HepG2 (cell line): ENCODE data around the gene DNMT3L. TPM values are rescaled to one million over a fixed set of nuclear protein-coding genes. Genes with fewer than 3 reads are reported as not detected.

Experiments
- CTCF ChIP-seq: sonication (generic); formaldehyde crosslinking; IDR thresholded peaks from 2 replicates; pipeline ENCODE4 v1.5.0; 2020; ENCODE audit warnings: mild to moderate bottlenecking, missing genetic modification reagents, moderate library complexity
- ERF ChIP-seq: IDR thresholded peaks from 2 replicates; pipeline ENCODE4 v1.6.1; 2018; ENCODE audit warnings: missing biosample characterization, missing genetic modification reagents
- HOXA9 ChIP-seq: sonication (generic); formaldehyde crosslinking; IDR thresholded peaks from 2 replicates; pipeline ENCODE4 v1.8.1; 2022; ENCODE audit warnings: missing genetic modification reagents, mild to moderate bottlenecking, moderate library complexity, borderline replicate concordance
- KDM3A ChIP-seq: IDR thresholded peaks from 2 replicates; pipeline ENCODE4 v1.6.1; 2018; ENCODE audit warnings: low read depth, missing compliant biosample characterization
- MEIS1 ChIP-seq: sonication (generic); formaldehyde crosslinking; IDR thresholded peaks from 2 replicates; pipeline ENCODE4 v1.9.0; 2021; ENCODE audit warnings: mild to moderate bottlenecking, missing genetic modification reagents, moderate library complexity, borderline replicate concordance
- MEIS2 ChIP-seq: sonication (generic); formaldehyde crosslinking; IDR thresholded peaks from 2 replicates; pipeline ENCODE4 v1.9.0; 2021; ENCODE audit warnings: mild to moderate bottlenecking, missing genetic modification reagents
- MXD4 ChIP-seq: IDR thresholded peaks from 2 replicates; pipeline ENCODE4 v1.6.1; 2016; ENCODE audit warnings: mild to moderate bottlenecking, missing biosample characterization, missing genetic modification reagents
- NKX3-1 ChIP-seq: sonication (generic); formaldehyde crosslinking; IDR thresholded peaks from 2 replicates; pipeline ENCODE4 v1.5.0; 2020; ENCODE audit warnings: missing genetic modification reagents
- PAF1 ChIP-seq: IDR thresholded peaks from 2 replicates; pipeline ENCODE4 v1.6.1; 2016; ENCODE audit warnings: missing genetic modification reagents, missing compliant biosample characterization
- PATZ1 ChIP-seq: sonication (generic); formaldehyde crosslinking; IDR thresholded peaks from 2 replicates; pipeline ENCODE4 v1.4.0; 2020; ENCODE audit warnings: missing genetic modification reagents
- POLR2A ChIP-seq, 2 experiments: IDR thresholded peaks; 2 replicates each; pipeline ENCODE4 v1.6.1; 2011; ENCODE audit warnings: low read depth in 2 of 2, low read length in 2 of 2, mild to moderate bottlenecking in 1 of 2, moderate library complexity in 1 of 2; ENCODE audit not compliant: insufficient read depth in 1 of 2
- PRMT3 ChIP-seq: sonication (generic); formaldehyde crosslinking; IDR thresholded peaks from 2 replicates; pipeline ENCODE4 v1.8.1; 2022; ENCODE audit warnings: low read depth, mild to moderate bottlenecking, moderate library complexity, missing genetic modification reagents, borderline replicate concordance
- RARG ChIP-seq: sonication (generic); formaldehyde crosslinking; IDR thresholded peaks from 2 replicates; pipeline ENCODE4 v1.4.0; 2020; ENCODE audit warnings: low read depth, mild to moderate bottlenecking, missing genetic modification reagents
- ZBTB46 ChIP-seq: sonication (generic); formaldehyde crosslinking; IDR thresholded peaks from 2 replicates; pipeline ENCODE4 v1.4.0; 2020; ENCODE audit warnings: mild to moderate bottlenecking, missing genetic modification reagents, borderline replicate concordance
- ZNF362 ChIP-seq: sonication (generic); formaldehyde crosslinking; IDR thresholded peaks from 2 replicates; pipeline ENCODE4 v1.4.0; 2020; ENCODE audit warnings: missing genetic modification reagents, mild to moderate bottlenecking, borderline replicate concordance
- ZNF562 ChIP-seq: sonication (generic); formaldehyde crosslinking; IDR thresholded peaks from 2 replicates; pipeline ENCODE4 v1.8.0; 2022; ENCODE audit warnings: missing genetic modification reagents, borderline replicate concordance
- ZNF567 ChIP-seq: sonication (generic); formaldehyde crosslinking; IDR thresholded peaks from 2 replicates; pipeline ENCODE4 v1.8.1; 2023; ENCODE audit warnings: mild to moderate bottlenecking, missing genetic modification reagents, borderline replicate concordance
- ZNF800 ChIP-seq: sonication (generic); formaldehyde crosslinking; IDR thresholded peaks from 2 replicates; pipeline ENCODE4 v1.4.0; 2020; ENCODE audit warnings: missing genetic modification reagents
- polyA plus RNA-seq, 8 experiments: library from polyadenylated mRNA; depleted of rRNA in 3 of 8; stranded (reverse) in 7 of 8; unstranded in 1 of 8; fragments of >200 nt; fragmentation: Illumina TruSeq in 4 of 8; extraction: Trizol in 4 of 8; gene quantifications; 2 replicates each; pipeline versions ENCODE4 v1.2.1 to v1.2.3, GENCODE V29; 2011 to 2016; ENCODE audit warnings: low read depth in 4 of 8, missing spikeins in 1 of 8, mixed read lengths in 1 of 8; ENCODE audit not compliant: insufficient read depth in 1 of 8
- total RNA-seq, 5 experiments: library from RNA; depleted of rRNA; stranded (reverse); fragments of >200 nt; fragmentation: Illumina TruSeq; extraction: Trizol; gene quantifications; 2 replicates each; pipeline ENCODE4 v1.2.3, GENCODE V29; 2016; ENCODE audit warnings: low read depth in 1 of 5

The DNMT3L gene
- total and polyA plus RNA-seq, 2 of the 13 experiments (the other 11 are each of a cell fraction or from before 2014, with no cell fraction given): 0.75 to 1.7 TPM

GRCh38 chr21:44303490-44303981 is 41.8 kb upstream of the DNMT3L start (continued):
- TF ChIP-seq ZNF362 (peak; percentile 73; the same call in 1 of the 2 replicates), ZNF562 (CRISPR knock-in tag) (no peak), KDM3A (no peak), POLR2A (IDR thresholded peaks at IDR 0.05; ENCODE audit: insufficient read depth in 1 of 2, low read depth in 2 of 2, low read length in 2 of 2) (0 out of 4 replicates have a peak, but pooled peaks of 1 of the 2 experiments have one; percentile 36), PATZ1 (CRISPR knock-in tag) (peak; percentile 78), CTCF (CRISPR knock-in tag) (no peak; the same call in 1 of the 2 replicates), ZNF800 (CRISPR knock-in tag) (no peak), RARG (CRISPR knock-in tag) (no peak), ZBTB46 (CRISPR knock-in tag) (no peak), ZNF567 (no peak), PAF1 (CRISPR knock-in tag) (no peak), NKX3-1 (CRISPR knock-in tag) (no peak), PRMT3 (CRISPR knock-in tag) (no peak), MEIS2 (CRISPR knock-in tag) (0 out of 2 replicates have a peak, but pooled peaks have one; percentile 46), ERF (peak; percentile 56; the same call in 1 of the 2 replicates), MEIS1 (CRISPR knock-in tag) (0 out of 2 replicates have a peak, but pooled peaks have one; percentile 33), MXD4 (CRISPR knock-in tag) (peak; percentile 31; the same call in 1 of the 2 replicates), HOXA9 (CRISPR knock-in tag) (no peak)
